Naive thymus-derived CD4-positive, alpha-beta T cell (primary cell): ENCODE measurements around the gene PPID. TPM values are rescaled to one million over a fixed set of nuclear protein-coding genes. Genes with fewer than 3 reads are reported as not detected.

ENCODE experiments used
- ATAC-seq: fragments of 150-1000 bp; cut with Tn5 transposase; 2 replicates; pipeline ENCODE4 v1.10.0; 2021; ENCODE audit warnings: mild to moderate bottlenecking, moderate library complexity
- CTCF ChIA-PET: fragments of 350-600 bp; sonication (Branson Sonifier 250); formaldehyde crosslinking; loops from one replicate; lab custom pipeline; 2021; ENCODE audit warnings: antibody characterized with exemption; lab: Charles Lee
- POLR2A ChIA-PET: fragments of 350-600 bp; sonication (Branson Sonifier 250); formaldehyde crosslinking; loops from one replicate; lab custom pipeline; 2021; ENCODE audit warnings: antibody characterized with exemption, inconsistent platforms; lab: Charles Lee
- DNase-seq, 9 donors: peaks; one replicate each; pipeline versions ENCODE4 v3.0.0 to v3.0.0-alpha.2; 2020 to 2022; ENCODE audit warnings: mixed read lengths in 1 of 9
- H3K27ac ChIP-seq: one replicate; pipeline ENCODE4 v1.7.0; 2013; ENCODE audit warnings: mild to moderate bottlenecking, low read depth, low read length, moderate library complexity
- H3K27me3 ChIP-seq, 2 donors: one replicate each; pipeline ENCODE4 v1.7.0; 2013; ENCODE audit warnings: low read length in 2 of 2, mild to moderate bottlenecking in 2 of 2, moderate library complexity in 2 of 2; ENCODE audit not compliant: control insufficient read depth in 2 of 2, insufficient read depth in 2 of 2
- H3K36me3 ChIP-seq, 3 experiments: 1 replicate in 2 of 3; 2 replicates in 1 of 3; pipeline ENCODE4 v1.7.0; 2013; ENCODE audit warnings: low read length in 3 of 3, mild to moderate bottlenecking in 3 of 3, moderate library complexity in 1 of 3; ENCODE audit not compliant: insufficient read depth in 3 of 3, control insufficient read depth in 2 of 3
- H3K4me1 ChIP-seq, 2 donors: one replicate each; pipeline ENCODE4 v1.7.0; 2013; ENCODE audit warnings: low read length in 2 of 2, mild to moderate bottlenecking in 2 of 2, moderate library complexity in 1 of 2; ENCODE audit not compliant: control insufficient read depth in 2 of 2, insufficient read depth in 2 of 2
- H3K4me3 ChIP-seq: 2 replicates; pipeline ENCODE4 v1.7.0; 2013; ENCODE audit warnings: mild to moderate bottlenecking, low read length
- H3K9me3 ChIP-seq, 3 experiments: 1 replicate in 2 of 3; 2 replicates in 1 of 3; pipeline ENCODE4 v1.7.0; 2013; ENCODE audit warnings: low read length in 3 of 3; ENCODE audit not compliant: control insufficient read depth in 2 of 3
- H3K27ac Mint-ChIP-seq, 9 donors: one replicate each; pipeline ENCODE4 v1.8.0; 2020 to 2022; ENCODE audit warnings: mixed read lengths in 9 of 9, mild to moderate bottlenecking in 8 of 9, moderate library complexity in 5 of 9, inconsistent platforms in 2 of 9
- H3K27me3 Mint-ChIP-seq, 5 donors: one replicate each; pipeline ENCODE4 v1.8.0; 2021 to 2022; ENCODE audit warnings: mixed read lengths in 5 of 5, mild to moderate bottlenecking in 1 of 5
- H3K36me3 Mint-ChIP-seq, 5 donors: one replicate each; pipeline ENCODE4 v1.8.0; 2020 to 2022; ENCODE audit warnings: mixed read lengths in 5 of 5, mild to moderate bottlenecking in 3 of 5, inconsistent platforms in 1 of 5
- H3K4me1 Mint-ChIP-seq, 7 donors: one replicate each; pipeline ENCODE4 v1.8.0; 2020 to 2022; ENCODE audit warnings: mixed read lengths in 7 of 7, mild to moderate bottlenecking in 3 of 7, inconsistent platforms in 1 of 7
- H3K4me3 Mint-ChIP-seq, 10 donors: one replicate each; pipeline ENCODE4 v1.8.0; 2020 to 2022; ENCODE audit warnings: mild to moderate bottlenecking in 10 of 10, mixed read lengths in 10 of 10, moderate library complexity in 6 of 10, inconsistent platforms in 2 of 10
- H3K9me3 Mint-ChIP-seq, 11 donors: one replicate each; pipeline ENCODE4 v1.8.0; 2020 to 2022; ENCODE audit warnings: mixed read lengths in 11 of 11, mild to moderate bottlenecking in 4 of 11, inconsistent platforms in 1 of 11, moderate library complexity in 1 of 11
- intact Hi-C, 2 donors: fragments of 100-400 bp; cut with micrococcal nuclease; formaldehyde crosslinking; loops; one replicate each; pipeline ENCODE4 v1.15.1; 2023
- polyA plus RNA-seq, 2 donors: library from polyadenylated mRNA; unstranded; fragments of 300-500 nt; fragmentation: Illumina TruSeq; gene quantifications; one replicate each; pipeline ENCODE4 v1.2.3, GENCODE V29; 2021
- total RNA-seq, 6 experiments: library from RNA in 5 of 6; stranded (reverse) in 5 of 6; gene quantifications; 1 replicate in 5 of 6; 2 replicates in 1 of 6; pipeline ENCODE4 v1.2.3 and lab custom pipeline; 2021 to 2026

The PPID gene
- total RNA-seq (10 to 100 TPM; 13.4 to 46.1 (median 26.5) TPM), polyA plus RNA-seq (10 to 100 TPM; 47.0 to 52.0 TPM), total RNA-seq (lab: John Stamatoyannopoulos, UW) (27.5 reads per million, percentile 58 among the genes with 10 or more reads in this experiment)

GRCh38 chr4:158722917-158723793 is at the start of gene PPID:
Gene PPID, minus strand, starts transcription at chr4:158723396. Its CDS starts 108 bp downstream, at chr4:158723288.
- Histone ChIP-seq H3K27me3 (no peaks in the 10 kb centered on the region), H3K4me1 (peaks cover 0 to 3% of the 10 kb centered on the region in 2 donors), H3K4me3 (peak within 1 kb of the TSS; percentile 93), H3K27ac (peak within 1 kb of the TSS; percentile 89), H3K9me3 (no peaks in the 10 kb centered on the region), H3K36me3 (peaks cover 0 to 20% (median 4%) of the 10 kb centered on the region in 3 experiments)
- POLR2A ChIA-PET: interaction anchor here (1.3 kb wide), 1 partner anchor 52 kb away, joined by 4 read pairs; the partner anchor contains the start of gene C4orf46
- H3K36me3 Mint-ChIP-seq: peaks cover 11 to 24% (median 20%) of the 10 kb centered on the region in 5 donors
- H3K9me3 Mint-ChIP-seq: no peaks in the 10 kb centered on the region
- H3K4me3 Mint-ChIP-seq: peak within 1 kb of the TSS; percentile 92 to 99 (median 98)
- H3K4me1 Mint-ChIP-seq: peaks cover 16 to 47% (median 37%) of the 10 kb centered on the region in 7 donors
- intact Hi-C loops: loop anchor here (1.0 to 2.0 kb wide), 5 partner anchors 46 to 480 kb away; partner anchors contain the start of genes ETFDH (in 2 of the 2), FNIP2 (in 2 of the 2) and RAPGEF2 (in 2 of the 2)
- H3K27ac Mint-ChIP-seq: peak within 1 kb of the TSS; percentile 95 to 99 (median 99)
- H3K27me3 Mint-ChIP-seq: peaks cover under 1 to 17% (median 7%) of the 10 kb centered on the region in 5 donors
- ATAC-seq (peak; percentile 90), DNase-seq (peak; percentile 64 to 86 (median 71))
- CTCF ChIA-PET: interaction anchor here (0.7 kb wide), 1 partner anchor 23 kb away, joined by 5 read pairs; no protein-coding TSS in a partner anchor

DNA sequence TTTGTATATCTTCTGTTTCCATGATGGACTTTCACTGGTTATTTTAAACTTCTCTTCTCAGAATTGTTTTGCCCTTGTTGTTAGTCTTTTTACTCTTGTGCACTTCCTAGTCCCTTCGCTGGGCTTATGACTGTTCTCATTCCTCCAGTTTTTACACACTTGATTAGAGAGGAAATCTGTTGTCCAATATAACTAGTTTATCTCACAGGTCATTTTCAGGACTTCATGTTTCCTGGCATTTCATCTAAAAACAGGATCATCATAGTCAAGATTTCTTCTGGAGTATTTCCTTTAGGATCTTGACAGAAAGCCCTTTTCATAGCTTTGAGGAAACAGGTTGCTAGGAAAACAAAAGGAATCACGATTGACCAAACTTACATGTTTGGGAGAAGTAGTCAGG is 48.6 kb upstream of the PPID start:
- Mint-ChIP-seq H3K9me3 (peaks cover 0 to 2% (median 0%) of the 10 kb centered on the region in 11 donors), H3K36me3 (peaks cover 0 to 2% (median 0%) of the 10 kb centered on the region in 5 donors), H3K27ac (peak overlapping the region in 2 of 9 donors; percentile 13 to 23), H3K4me1 (peaks cover 21 to 68% (median 57%) of the 10 kb centered on the region in 7 donors), H3K27me3 (peaks cover 0 to 5% (median 0%) of the 10 kb centered on the region in 5 donors), H3K4me3 (peak overlapping the region in 1 of 10 donors; percentile 13)
- no peak for ATAC-seq
- DNase-seq: no peak
- peaks cover 0 to 8% of the 10 kb centered on the region in 2 donors for H3K4me1 ChIP-seq
- no peak overlapping the region for H3K4me3 ChIP-seq
- H3K27ac ChIP-seq: no peak overlapping the region
- intact Hi-C loops: no loop called here
- peaks cover 0 to 5% (median 0%) of the 10 kb centered on the region in 3 experiments for H3K36me3 ChIP-seq
- H3K27me3 ChIP-seq: no peaks in the 10 kb centered on the region
- ChIA-PET CTCF (no interaction called here), POLR2A (interaction anchor here (0.7 kb wide), 1 partner anchor 333 kb away, joined by 3 read pairs; no protein-coding TSS in a partner anchor)
- no peaks in the 10 kb centered on the region for H3K9me3 ChIP-seq

DNA sequence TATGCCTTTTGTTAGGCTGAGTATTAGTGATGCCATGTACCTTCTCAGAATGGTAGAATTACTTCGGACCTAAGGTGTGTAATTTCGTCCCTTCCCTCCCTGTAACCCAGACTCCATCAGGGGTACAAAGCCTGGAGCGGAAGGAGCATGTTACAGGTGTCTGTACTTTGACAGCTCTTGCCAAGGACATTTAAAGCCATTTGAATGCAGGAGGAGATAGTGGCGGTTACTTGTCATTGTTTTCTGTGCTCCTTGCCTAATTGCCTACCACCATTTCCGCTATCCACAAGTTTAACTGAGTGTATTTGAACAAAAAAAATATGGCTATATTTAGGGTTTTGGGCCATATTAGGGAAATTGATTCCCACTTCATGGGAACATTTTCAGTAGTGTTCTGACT is 47.5 kb upstream of the PPID start:
- Histone ChIP-seq H3K4me3 (no peak overlapping the region), H3K9me3 (no peaks in the 10 kb centered on the region), H3K27me3 (no peaks in the 10 kb centered on the region), H3K4me1 (peaks cover 0 to 8% of the 10 kb centered on the region in 2 donors), H3K36me3 (peaks cover 0 to 5% (median 0%) of the 10 kb centered on the region in 3 experiments), H3K27ac (peak overlapping the region; percentile 29)
- peak overlapping the region in 6 of 9 donors; percentile 41 to 96 (median 70) for H3K27ac Mint-ChIP-seq
- ATAC-seq: no peak
- intact Hi-C loops: no loop called here
- H3K27me3 Mint-ChIP-seq: peaks cover 0 to 5% (median 0%) of the 10 kb centered on the region in 5 donors
- H3K4me3 Mint-ChIP-seq: peak overlapping the region in 8 of 10 donors; percentile 38 to 100 (median 97)
- ChIA-PET POLR2A (interaction anchor here (0.9 kb wide), 1 partner anchor 29 kb away, joined by 5 read pairs; no protein-coding TSS in a partner anchor), CTCF (no interaction called here)
- H3K9me3 Mint-ChIP-seq: peaks cover 0 to 2% (median 0%) of the 10 kb centered on the region in 11 donors
- H3K36me3 Mint-ChIP-seq: peaks cover 0 to 2% (median 0%) of the 10 kb centered on the region in 5 donors
- no peak for DNase-seq
- peaks cover 21 to 60% (median 51%) of the 10 kb centered on the region in 7 donors for H3K4me1 Mint-ChIP-seq

GRCh38 chr4:158769175-158769921 is 46.2 kb upstream of the PPID start:
- DNase-seq (peak; percentile 32 to 58 (median 51)), ATAC-seq (peak; percentile 43)
- H3K9me3 ChIP-seq: no peaks in the 10 kb centered on the region
- peaks cover 0 to 8% of the 10 kb centered on the region in 2 donors for H3K4me1 ChIP-seq
- Mint-ChIP-seq H3K27ac (peak overlapping the region; percentile 89 to 99 (median 98)), H3K4me3 (peak overlapping the region; percentile 92 to 100 (median 99)), H3K36me3 (peaks cover 0 to 2% (median 0%) of the 10 kb centered on the region in 5 donors), H3K9me3 (peaks cover 0 to 2% (median 0%) of the 10 kb centered on the region in 11 donors), H3K27me3 (peaks cover 0 to 5% (median 0%) of the 10 kb centered on the region in 5 donors), H3K4me1 (peaks cover 21 to 52% (median 43%) of the 10 kb centered on the region in 7 donors)
- ChIA-PET POLR2A (interaction anchor here (0.5 to 1.8 kb wide), 7 partner anchors 9 to 393 kb away, joined by 3 to 11 read pairs (median 3); no protein-coding TSS in a partner anchor), CTCF (interaction anchor here (1.1 kb wide), 2 partner anchors 42 to 82 kb away, joined by 3 to 4 read pairs; no protein-coding TSS in a partner anchor)
- intact Hi-C loops: loop anchor here (1.0 to 2.0 kb wide), 10 partner anchors 9 to 437 kb away; partner anchors contain the start of genes PPID (in 2 of the 2), ETFDH (in 1 of the 2) and RAPGEF2 (in 1 of the 2)
- no peaks in the 10 kb centered on the region for H3K27me3 ChIP-seq
- H3K36me3 ChIP-seq: peaks cover 0 to 5% (median 0%) of the 10 kb centered on the region in 3 experiments
- H3K27ac ChIP-seq: peak overlapping the region; percentile 70
- H3K4me3 ChIP-seq: peak overlapping the region; percentile 68

GRCh38 chr4:158768555-158769174 is 45.5 kb upstream of the PPID start, which contains the start of gene FNIP2:
Gene FNIP2, plus strand, starts transcription at chr4:158769026. Its CDS starts 187 bp downstream, at chr4:158769213.
- no peaks in the 10 kb centered on the region for H3K27me3 ChIP-seq
- peak within 1 kb of the TSS; percentile 80 for H3K27ac ChIP-seq
- ATAC-seq (peak; percentile 90), DNase-seq (peak; percentile 69 to 83 (median 70))
- peak within 1 kb of the TSS; percentile 68 for H3K4me3 ChIP-seq
- intact Hi-C loops: loop anchor here (1.0 to 2.0 kb wide), 11 partner anchors 10 to 438 kb away; partner anchors contain the start of genes ETFDH (in 2 of the 2), PPID (in 2 of the 2) and RAPGEF2 (in 1 of the 2)
- H3K9me3 Mint-ChIP-seq: peaks cover 0 to 2% (median 0%) of the 10 kb centered on the region in 11 donors
- CTCF ChIA-PET: no interaction called here
- POLR2A ChIA-PET: interaction anchor here (0.5 to 1.8 kb wide), 4 partner anchors 10 to 393 kb away, joined by 3 to 11 read pairs (median 5); no protein-coding TSS in a partner anchor
- peaks cover 0 to 5% (median 0%) of the 10 kb centered on the region in 5 donors for H3K27me3 Mint-ChIP-seq
- peak within 1 kb of the TSS; percentile 92 to 100 (median 99) for H3K4me3 Mint-ChIP-seq
- peaks cover 0 to 8% of the 10 kb centered on the region in 2 donors for H3K4me1 ChIP-seq
- H3K4me1 Mint-ChIP-seq: peaks cover 21 to 52% (median 43%) of the 10 kb centered on the region in 7 donors
- H3K9me3 ChIP-seq: no peaks in the 10 kb centered on the region
- H3K27ac Mint-ChIP-seq: peak within 1 kb of the TSS; percentile 90 to 99 (median 98)
- H3K36me3 ChIP-seq: peaks cover 0 to 5% (median 0%) of the 10 kb centered on the region in 3 experiments
- H3K36me3 Mint-ChIP-seq: peaks cover 0 to 2% (median 0%) of the 10 kb centered on the region in 5 donors
